Measurements from ENCODE around the gene CERS2. TPM values are rescaled to one million over a fixed set of nuclear protein-coding genes. Genes with fewer than 3 reads are reported as not detected.

The CERS2 gene
- total and polyA plus RNA-seq, 2 of the 8 experiments (the other 6 are each of a cell fraction or from before 2014, with no cell fraction given), result 216 to 237 TPM

GRCh38 chr1:151005729-151006319, 31.2 kb upstream of the CERS2 start:
- Histone ChIP-seq H4K20me1 (replicated peaks in 1 of 2; ENCODE audit: control insufficient read depth in 1 of 2, insufficient read depth in 2 of 2, low read length in 2 of 2) (no peaks in the 10 kb centered on the region), H3K9me3 (ENCODE audit: insufficient read depth in 2 of 2, low read depth in 1 of 2, low read length in 1 of 2) (no peaks in the 10 kb centered on the region), H2AK5ac (ENCODE audit: low read depth, low read length) (no peak overlapping the region), H2AFZ (ENCODE audit: low read length) (no peak overlapping the region), H3K36me3 (ENCODE audit: control insufficient read depth in 2 of 4, insufficient read depth in 4 of 4, low read length in 3 of 4) (no peaks in the 10 kb centered on the region), H3K18ac (ENCODE audit: extremely low read depth, low read length) (no peak overlapping the region), H2BK5ac (ENCODE audit: low read depth, low read length) (no peak overlapping the region), H3K23ac (ENCODE audit: insufficient read length) (no peak overlapping the region), H3K14ac (ENCODE audit: insufficient read length) (no peak overlapping the region), H3K4me2 (ENCODE audit: insufficient read depth in 1 of 2, low read depth in 2 of 2, low read length in 2 of 2) (peak overlapping the region; percentile 71 to 74), H2BK20ac (ENCODE audit: low read length) (no peak overlapping the region), H4K91ac (replicated peaks; ENCODE audit: insufficient read length, low read length) (no peak overlapping the region), H3K4me1 (replicated peaks in 1 of 4; ENCODE audit: control insufficient read depth in 3 of 4, insufficient read depth in 4 of 4, low read length in 3 of 4) (peaks cover 9 to 12% (median 9%) of the 10 kb centered on the region in 4 experiments; a peak in 6 of 7 replicates), H3K23me2 (ENCODE audit: low read depth, low read length) (peaks cover 5% of the 10 kb centered on the region), H3K4ac (replicated peaks; ENCODE audit: insufficient read length, low read depth, low read length) (no peak overlapping the region), H3K27me3 (replicated peaks in 1 of 4; ENCODE audit: control insufficient read depth in 3 of 4, extremely low read depth in 1 of 4, insufficient read depth in 3 of 4, low read length in 3 of 4) (no peaks in the 10 kb centered on the region), H3K79me1 (ENCODE audit: low read depth, low read length) (no peaks in the 10 kb centered on the region), H4K8ac (ENCODE audit: extremely low read depth, insufficient read depth, low read length) (no peak overlapping the region), H2BK120ac (replicated peaks; ENCODE audit: low read depth, low read length) (no peak overlapping the region), H3K79me2 (ENCODE audit: control insufficient read depth in 1 of 2, insufficient read depth in 2 of 2, low read length in 2 of 2) (peaks cover 0 to 5% of the 10 kb centered on the region in 2 experiments; a peak in 2 of 4 replicates), H3K56ac (replicated peaks; ENCODE audit: insufficient read length, low read depth, low read length) (no peak overlapping the region), H2BK15ac (ENCODE audit: low read length) (no peak overlapping the region), H4K5ac (ENCODE audit: insufficient read length, low read depth, low read length) (no peak overlapping the region), H3K27ac (ENCODE audit: low read depth, low read length) (no peak overlapping the region), H3K9ac (replicated peaks in 1 of 4; ENCODE audit: extremely low read depth in 1 of 4, low read depth in 3 of 4, low read length in 3 of 4) (no peak overlapping the region; a peak in 2 of 7 replicates), H3K4me3 (ENCODE audit: extremely low read depth in 1 of 4, insufficient read depth in 2 of 4, low read depth in 3 of 4, low read length in 4 of 4) (peak overlapping the region; percentile 6 to 57 (median 41); a peak in 6 of 8 replicates), H2BK12ac (ENCODE audit: low read depth, low read length) (no peak overlapping the region)
- DNase-seq (ENCODE audit: low read depth in 1 of 2, low spot score in 2 of 2) (no peak), FAIRE-seq (no peak)
- ChIA-PET POLR2A (ENCODE audit: partially characterized antibody) (interaction anchor here (0.6 to 3.1 kb wide), 20 partner anchors 8 to 435 kb away, joined by 3 to 28 read pairs (median 5); partner anchors contain the start of genes ANXA9, C1orf56, CDC42SE1 and CERS2), CTCF (ENCODE audit: partially characterized antibody) (interaction anchor here (0.6 to 7.8 kb wide), 26 partner anchors 10 to 665 kb away, joined by 3 to 142 read pairs (median 4); partner anchors contain the start of genes ANXA9, CDC42SE1, TNFAIP8L2 and VPS72)
- 71% methylated on average over 4 of the region's 4 CpGs; no CpG with 5 or more reads in 1 of the 2 experiments for WGBS, 2 experiments (ENCODE audit: extremely low coverage in 1 of 2, insufficient coverage in 1 of 2, insufficient read length in 1 of 2, insufficient replicate concordance in 2 of 2, low coverage in 1 of 2, low lambda C conversion rate in 2 of 2, missing lambda C conversion rate in 1 of 2)
- TF ChIP-seq NRF1 (IDR thresholded peaks at IDR 0.05; ENCODE audit: low read depth, low read length) (no peak), FOSL1 (IDR thresholded peaks at IDR 0.05; ENCODE audit: insufficient read depth, low read depth, low read length) (no peak), CREB1 (IDR thresholded peaks at IDR 0.05) (no peak), BCL11A (IDR thresholded peaks at IDR 0.05; ENCODE audit: low read depth in 2 of 2, low read length in 2 of 2) (no peak), CBX5 (IDR thresholded peaks at IDR 0.05; ENCODE audit: low read depth, low read length) (no peak), SRF (IDR thresholded peaks at IDR 0.05; ENCODE audit: low read depth, low read length) (no peak), USF2 (IDR thresholded peaks at IDR 0.05; ENCODE audit: low read length) (no peak), KDM1A (IDR thresholded peaks at IDR 0.05; ENCODE audit: borderline replicate concordance, low read length) (no peak), MAFK (IDR thresholded peaks at IDR 0.05; ENCODE audit: low read depth, low read length) (no peak), TAF7 (optimal IDR thresholded peaks at IDR 0.05; ENCODE audit: borderline replicate concordance, low read depth, low read length) (no peak), KDM4A (IDR thresholded peaks at IDR 0.05; ENCODE audit: low read depth, low read length, severe bottlenecking) (no peak), RXRA (IDR thresholded peaks at IDR 0.05; ENCODE audit: insufficient read depth, low read depth, low read length) (no peak)

Data from H1 (cell line).